Right cardiac atrium (tissue), 5 donors: ENCODE data around the gene BLOC1S2. TPM values are rescaled to one million over a fixed set of nuclear protein-coding genes. Genes with fewer than 3 reads are reported as not detected.
"Not testable (repeated sequence)": the region's sequence is repeated elsewhere in the genome, so short reads cannot be mapped to it uniquely, and the experiment has no call there.

Experiments used
- ATAC-seq, 2 donors: fragments of 200-7000 bp; cut with Tn5 transposase; one replicate each; pipeline versions ENCODE4 v1.8.0 to v1.9.1; 2020; ENCODE audit warnings: moderate library complexity in 2 of 2, mild to moderate bottlenecking in 1 of 2
- DNase-seq, 3 donors: peaks; one replicate each; pipeline ENCODE4 v3.0.0-alpha.2; 2020
- H3K27ac ChIP-seq: one replicate; pipeline ENCODE4 v1.5.1; 2013; ENCODE audit warnings: mild to moderate bottlenecking, low read length, control low read depth, moderate library complexity
- H3K27me3 ChIP-seq: one replicate; pipeline ENCODE4 v1.6.1; 2013; ENCODE audit not compliant: control insufficient read depth, insufficient read depth
- H3K4me1 ChIP-seq: one replicate; pipeline ENCODE4 v1.6.1; 2013; ENCODE audit warnings: low read length; ENCODE audit not compliant: control insufficient read depth, insufficient read depth
- H3K4me3 ChIP-seq: one replicate; pipeline ENCODE4 v1.5.1; 2013; ENCODE audit warnings: low read length, control low read depth
- H3K9me3 ChIP-seq: one replicate; pipeline ENCODE4 v1.6.1; 2013; ENCODE audit warnings: low read length; ENCODE audit not compliant: control insufficient read depth
- WGBS: extraction: QIAGEN DNeasy Blood & Tissue Kit; methylation state at CpG from one replicate; pipeline ENCODE4 v1.1.7; 2013; 5-methylcytosine and 5-hydroxymethylcytosine counted together
- intact Hi-C, 4 donors: fragments of 100-400 bp; cut with DNase I; formaldehyde crosslinking; loops; one replicate each; pipeline versions ENCODE4 v1.11.0 to v1.14.0; 2022 to 2023
- polyA plus RNA-seq: library from polyadenylated mRNA; stranded (reverse); fragments of 200-250 nt; gene quantifications from one replicate; pipeline ENCODE4 v1.2.3, GENCODE V29; 2013
- total RNA-seq, 4 donors: library from RNA; stranded (reverse); fragmentation: NEBNext Ultra II Directional; extraction: Animal tissue kit (Norgen Biotek cat#: 25700); gene quantifications; one replicate each; pipeline ENCODE4 v1.2.1, GENCODE V29; 2021
- donor health status: healthy with polysubstance abuse.
- donor health status: DM: no; HTN: yes; CAD: no.
- donor health status: DM: no; HTN: no; CAD: no.
- donor health status: DM: no; HTN: yes; CAD: no; lungs with severe emphysema.
- donor health status: DM: yes; HTN: yes; CAD: no.

BLOC1S2 gene
- total and polyA plus RNA-seq, 5 donors: 18.6 to 26.8 (median 23.0) TPM

DNA sequence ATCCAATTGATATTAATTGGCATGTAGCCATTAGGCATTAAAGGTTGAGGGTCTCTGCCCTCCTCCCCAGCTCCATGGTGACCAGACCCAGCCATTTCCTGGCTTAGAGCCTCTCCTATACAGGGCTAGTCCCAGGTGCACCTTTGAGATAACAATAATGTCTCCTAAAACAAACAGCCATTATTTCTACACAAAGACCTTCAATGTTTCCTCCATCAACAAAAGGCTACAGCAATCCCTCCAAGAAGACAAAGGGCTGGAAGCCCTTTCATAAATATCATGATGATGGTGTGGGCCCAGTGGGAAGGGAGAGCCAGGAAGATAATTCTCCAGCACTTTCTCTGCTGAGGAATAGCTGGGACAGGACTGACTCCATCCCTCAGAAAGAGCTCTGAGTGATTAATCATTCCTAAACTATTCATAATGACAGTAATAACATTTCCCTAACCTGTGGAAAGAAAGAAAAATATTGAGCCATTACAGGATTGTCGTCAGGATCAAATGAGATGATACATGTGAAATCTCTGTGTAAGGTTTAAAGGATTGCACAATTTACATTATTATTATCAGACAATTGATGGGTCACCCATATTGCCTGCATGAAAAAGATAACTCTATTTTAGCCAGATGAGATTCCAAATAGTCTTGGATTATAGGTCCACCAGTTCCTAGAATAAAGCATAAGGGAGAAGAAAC lies 33.4 kb upstream of the BLOC1S2 start:
- ATAC-seq (no peak), DNase-seq (no peak)
- Histone ChIP-seq H3K27me3 (peaks cover 2% of the 10 kb centered on the region), H3K27ac (no peak overlapping the region), H3K4me3 (no peak overlapping the region), H3K9me3 (no peaks in the 10 kb centered on the region), H3K4me1 (no peaks in the 10 kb centered on the region)
- intact Hi-C loops: no loop called here
- WGBS: 69% methylated on average over 1 of the region's 1 CpG

DNA sequence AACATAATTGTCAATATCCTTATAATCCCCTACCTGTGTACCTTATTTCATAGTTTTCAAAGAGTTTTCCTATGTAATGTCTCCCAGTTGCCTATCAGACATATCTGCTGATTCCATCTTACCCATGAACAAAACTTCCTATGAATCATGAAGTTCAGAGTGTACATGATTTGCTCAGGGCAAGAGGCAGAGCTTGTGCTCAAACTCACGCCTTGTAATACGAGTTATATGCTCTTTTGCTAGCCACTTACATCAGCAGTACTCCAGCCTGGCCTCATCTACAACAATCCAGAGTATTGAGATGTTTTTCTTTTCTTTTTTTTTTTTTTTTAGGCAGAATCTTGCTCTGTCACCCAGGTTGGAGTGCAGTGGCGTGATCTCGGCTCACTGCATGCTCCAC lies 31.7 kb upstream of the BLOC1S2 start:
- H3K27ac ChIP-seq: no peak overlapping the region
- ATAC-seq: no peak
- H3K9me3 ChIP-seq: no peaks in the 10 kb centered on the region
- intact Hi-C loops: no loop called here
- H3K4me1 ChIP-seq: no peaks in the 10 kb centered on the region
- DNase-seq: no peak
- peaks cover 2% of the 10 kb centered on the region for H3K27me3 ChIP-seq
- WGBS: 76% methylated on average over 4 of the region's 4 CpGs
- H3K4me3 ChIP-seq: no peak overlapping the region

DNA sequence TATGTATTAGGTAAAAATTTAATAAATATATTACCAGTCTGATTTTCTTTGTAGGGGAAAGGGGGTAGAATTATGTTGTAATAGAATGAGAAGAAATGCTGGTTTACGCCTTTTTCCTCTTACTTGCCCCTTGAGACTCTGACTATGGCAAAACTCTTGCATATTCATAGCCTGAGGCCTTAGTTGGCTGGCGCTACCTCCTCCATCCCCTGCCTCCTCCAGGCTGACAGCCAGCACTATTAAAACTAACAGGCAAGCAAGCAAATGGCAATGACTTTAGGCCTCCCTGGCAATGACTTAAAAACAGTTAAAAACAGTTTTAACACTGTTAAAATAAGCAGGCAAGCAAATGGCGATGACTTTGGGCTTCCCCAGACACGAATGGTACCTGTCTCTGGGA lies 29.1 kb upstream of the BLOC1S2 start:
- Histone ChIP-seq H3K4me1 (no peaks in the 10 kb centered on the region), H3K27ac (no peak overlapping the region), H3K4me3 (no peak overlapping the region), H3K27me3 (peaks cover 2% of the 10 kb centered on the region), H3K9me3 (no peaks in the 10 kb centered on the region)
- intact Hi-C loops: no loop called here
- DNase-seq: peak in 1 of 3 donors; percentile 35
- peak in 1 of 2 donors; percentile 45 for ATAC-seq
- WGBS: 63% methylated on average over 4 of the region's 4 CpGs

DNA sequence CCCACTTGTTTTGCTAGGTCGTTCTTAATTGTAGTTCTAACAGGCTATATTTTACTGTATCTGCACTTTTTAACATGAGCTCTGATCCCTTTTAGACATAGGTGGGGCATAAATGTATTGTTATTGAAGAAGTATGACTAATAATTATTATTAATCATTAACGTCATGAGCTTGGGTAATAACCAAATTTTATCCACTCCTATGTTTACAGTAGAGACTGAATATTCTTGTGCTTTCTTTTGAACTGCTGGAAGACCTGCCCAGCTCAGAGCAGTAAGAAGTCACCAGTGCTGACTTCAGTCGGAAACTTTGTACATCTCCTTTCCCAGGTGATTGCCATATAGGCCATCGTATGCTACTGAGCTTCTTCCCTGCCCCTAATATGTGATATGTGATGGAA lies 24.8 kb upstream of the BLOC1S2 start:
- Histone ChIP-seq H3K27ac (no peak overlapping the region), H3K27me3 (peaks cover 2% of the 10 kb centered on the region), H3K9me3 (no peaks in the 10 kb centered on the region), H3K4me1 (no peaks in the 10 kb centered on the region), H3K4me3 (no peak overlapping the region)
- intact Hi-C loops: no loop called here
- ATAC-seq: no peak
- no peak for DNase-seq
- WGBS: 60% methylated on average over 4 of the region's 4 CpGs

DNA sequence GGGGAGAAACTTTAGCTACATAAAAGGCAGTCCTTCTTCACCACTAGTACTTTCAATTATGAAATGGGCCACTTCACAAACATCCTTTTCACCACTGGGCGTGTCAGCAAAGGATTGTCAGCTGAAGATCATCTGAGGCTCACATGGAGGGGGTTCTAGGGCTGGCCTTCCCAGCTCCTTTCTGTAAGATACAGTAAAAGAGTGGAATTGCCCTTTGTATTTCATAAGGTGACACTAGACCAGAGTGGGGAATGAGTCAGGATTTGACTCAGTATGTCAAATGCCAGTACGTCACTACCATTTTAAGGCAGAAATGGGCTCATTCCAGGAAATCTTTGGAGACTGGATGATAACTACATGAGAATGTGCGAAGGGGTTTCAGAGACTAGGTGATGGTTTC lies 21.2 kb upstream of the BLOC1S2 start:
- H3K4me3 ChIP-seq: no peak overlapping the region
- intact Hi-C loops: no loop called here
- ATAC-seq (no peak), DNase-seq (no peak)
- H3K27me3 ChIP-seq: peaks cover 2% of the 10 kb centered on the region
- H3K27ac ChIP-seq: no peak overlapping the region
- H3K9me3 ChIP-seq: no peaks in the 10 kb centered on the region
- no peaks in the 10 kb centered on the region for H3K4me1 ChIP-seq
- 83% methylated on average over 3 of the region's 3 CpGs for WGBS

- intact Hi-C loops: no loop called here
- DNase-seq (no peak), ATAC-seq (no peak)
- H3K27ac ChIP-seq: no peak overlapping the region
- H3K9me3 ChIP-seq: no peaks in the 10 kb centered on the region
- no peaks in the 10 kb centered on the region for H3K4me1 ChIP-seq
- no peak overlapping the region for H3K4me3 ChIP-seq
- WGBS: 91% methylated on average over 5 of the region's 5 CpGs
- H3K27me3 ChIP-seq: peaks cover 2% of the 10 kb centered on the region
These were observed 20.4 kb upstream of the BLOC1S2 start for GRCh38 chr10:100306861-100307260.

- Histone ChIP-seq H3K9me3 (no peaks in the 10 kb centered on the region), H3K27ac (no peak overlapping the region), H3K27me3 (peaks cover 2% of the 10 kb centered on the region), H3K4me3 (no peak overlapping the region), H3K4me1 (no peaks in the 10 kb centered on the region)
- intact Hi-C loops: no loop called here
- WGBS: 82% methylated on average over 3 of the region's 3 CpGs
- ATAC-seq (no peak), DNase-seq (no peak)
These were observed 17.9 kb upstream of the BLOC1S2 start for GRCh38 chr10:100304414-100304813.

DNA sequence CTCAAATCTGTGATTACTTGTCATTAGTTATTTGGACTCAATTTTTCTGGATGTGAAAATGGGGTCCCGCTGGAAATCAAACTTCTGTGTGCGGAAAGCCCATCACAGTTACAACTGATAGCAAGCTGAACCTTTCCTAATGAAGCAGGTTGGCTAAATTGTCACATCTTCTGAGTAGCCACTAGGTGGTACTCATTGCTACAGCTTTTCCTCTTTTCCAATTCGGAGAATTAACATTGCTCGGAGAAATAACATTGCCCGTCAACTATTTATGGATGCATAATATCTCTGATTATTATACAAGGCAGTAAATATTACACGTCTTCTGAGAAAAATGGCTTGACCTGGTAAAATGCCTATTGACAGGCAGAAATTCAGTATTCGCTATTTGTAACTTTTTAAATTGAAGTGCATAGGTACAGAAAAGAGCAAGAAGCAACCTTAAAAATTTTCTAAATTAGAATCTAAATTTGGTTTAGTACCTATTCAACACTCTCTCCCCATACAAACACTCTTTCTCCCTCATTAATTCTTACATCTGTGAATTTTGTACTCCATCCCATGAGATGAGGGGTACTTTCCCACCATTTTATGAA lies 17.3 kb upstream of the BLOC1S2 start:
- H3K27ac ChIP-seq: no peak overlapping the region
- H3K9me3 ChIP-seq: no peaks in the 10 kb centered on the region
- no peak overlapping the region for H3K4me3 ChIP-seq
- DNase-seq (no peak), ATAC-seq (no peak)
- intact Hi-C loops: no loop called here
- no peaks in the 10 kb centered on the region for H3K4me1 ChIP-seq
- peaks cover 2% of the 10 kb centered on the region for H3K27me3 ChIP-seq
- WGBS: 21% methylated on average over 7 of the region's 7 CpGs

DNA sequence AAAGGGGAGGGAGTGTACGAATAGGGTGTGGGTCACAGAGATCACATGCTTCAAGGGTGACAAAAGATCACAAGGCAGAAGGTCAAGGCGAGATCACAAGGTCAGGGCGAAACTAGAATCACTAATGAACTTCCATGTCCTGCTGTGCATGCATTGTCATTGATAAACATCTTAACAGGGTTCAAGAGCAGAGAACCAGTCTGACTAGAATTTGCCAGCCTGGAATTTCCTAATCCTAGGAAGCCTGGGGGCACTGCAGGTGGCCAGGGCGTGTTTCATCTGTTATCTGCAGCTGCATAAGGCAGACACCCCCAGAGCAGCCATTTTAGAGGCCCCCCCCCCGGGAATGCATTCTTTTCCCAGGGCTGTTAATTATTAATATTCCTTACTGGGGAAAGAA lies 14.6 kb upstream of the BLOC1S2 start:
- intact Hi-C loops, ATAC-seq: not testable (repeated sequence)

GRCh38 chr10:100297242-100297641 lies 10.8 kb upstream of the BLOC1S2 start:
- H3K27me3 ChIP-seq: no peaks in the 10 kb centered on the region
- ATAC-seq: no peak

More for the DNA sequence above, 14.6 kb upstream of the BLOC1S2 start:
- not testable (repeated sequence) for H3K4me3 ChIP-seq, H3K4me1 ChIP-seq, H3K27me3 ChIP-seq, H3K9me3 ChIP-seq, DNase-seq, H3K27ac ChIP-seq
- 68% methylated on average over 5 of the region's 5 CpGs for WGBS

GRCh38 chr10:100293066-100293465 lies 6.6 kb upstream of the BLOC1S2 start:
- no peaks in the 10 kb centered on the region for H3K27me3 ChIP-seq
- ATAC-seq (no peak), DNase-seq (no peak)
- no peaks in the 10 kb centered on the region for H3K9me3 ChIP-seq
- H3K27ac ChIP-seq: no peak overlapping the region
- no peak overlapping the region for H3K4me3 ChIP-seq
- H3K4me1 ChIP-seq: no peaks in the 10 kb centered on the region
- intact Hi-C loops: no loop called here

More at GRCh38 chr10:100297242-100297641, 10.8 kb upstream of the BLOC1S2 start:
- Histone ChIP-seq H3K4me1 (no peaks in the 10 kb centered on the region), H3K9me3 (no peaks in the 10 kb centered on the region), H3K27ac (no peak overlapping the region), H3K4me3 (no peak overlapping the region)
- intact Hi-C loops: no loop called here
- DNase-seq: no peak
- 68% methylated on average over 9 of the region's 9 CpGs for WGBS
